HL-60/S4 treated with phorbol 12-myristate 13-acetate at 8.2 ng/mL for 4 days and 3 days (cell line): ENCODE measurements around the gene GGT1.
"Not testable (repeated sequence)": the region's sequence is repeated elsewhere in the genome, so short reads cannot be mapped to it uniquely, and the experiment has no call there.

Experiments used
- in situ Hi-C: fragments of 300-500 bp; cut with MboI; formaldehyde crosslinking; loops from 2 replicates; pipeline ENCODE4 v1.15.0; 2022; ENCODE audit warnings: low sequenced_read_pairs

Gene GGT1

GRCh38 chr22:24633231-24634023, 30.4 kb downstream of the GGT1 start:
- in situ Hi-C loops: not testable (repeated sequence)

DNA sequence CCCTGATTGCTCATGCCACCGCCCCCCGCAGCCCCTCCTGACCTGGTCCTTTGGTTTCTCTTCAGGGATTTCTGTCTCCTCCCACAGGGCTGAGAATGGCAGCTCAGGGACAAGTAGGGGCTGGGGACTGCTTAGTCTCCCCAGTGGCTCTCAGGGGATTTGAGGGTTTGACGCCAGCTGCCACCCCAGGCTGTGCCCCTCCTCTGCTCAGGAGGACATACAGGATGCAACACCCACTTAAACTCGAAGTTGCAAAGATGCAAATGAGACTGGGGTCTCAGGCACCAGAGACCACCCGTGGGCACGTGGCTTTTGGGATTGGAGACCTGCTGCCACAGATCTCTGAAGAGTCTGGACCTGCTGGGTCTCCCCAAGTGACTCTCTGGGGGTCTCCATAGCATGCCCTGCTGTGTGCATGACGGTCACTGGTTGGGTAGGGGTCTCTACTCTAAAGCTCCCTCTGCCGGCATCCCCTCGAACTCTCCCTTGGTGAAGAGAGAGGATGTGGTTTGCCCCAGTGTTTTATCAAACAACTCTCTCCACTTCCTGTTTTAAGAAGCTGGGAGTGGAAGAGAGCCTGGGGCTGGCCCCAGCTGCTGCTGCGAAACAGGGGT, 31.9 kb downstream of the GGT1 start:
- in situ Hi-C loops: not testable (repeated sequence)

- in situ Hi-C loops: not testable (repeated sequence)
Observed at GRCh38 chr22:24636513-24636912, 33.5 kb downstream of the GGT1 start.

DNA sequence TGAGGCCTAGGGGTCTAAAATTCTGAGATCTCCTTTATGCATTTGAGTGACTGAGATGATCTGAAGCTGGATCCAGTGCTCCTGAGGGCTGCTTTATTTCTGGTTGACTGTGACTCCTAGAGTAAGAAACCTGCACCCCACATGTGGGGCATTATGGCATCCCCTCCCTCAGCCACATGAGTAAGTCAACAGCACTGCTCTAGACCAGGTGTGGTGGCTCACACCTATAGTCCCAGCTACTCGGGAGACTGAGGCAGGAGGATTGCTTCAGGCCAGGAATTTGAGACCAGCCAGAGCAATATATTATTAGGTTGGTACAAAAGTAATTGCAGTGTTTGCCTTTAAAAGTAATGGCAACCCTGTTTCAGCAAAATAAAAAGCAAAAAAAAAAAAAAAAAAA, 39.3 kb downstream of the GGT1 start:
- in situ Hi-C loops: not testable (repeated sequence)

GRCh38 chr22:24644409-24644808, 41.4 kb downstream of the GGT1 start:
- in situ Hi-C loops: not testable (repeated sequence)

GRCh38 chr22:24645408-24646399, 42.7 kb downstream of the GGT1 start:
- in situ Hi-C loops: not testable (repeated sequence)

DNA sequence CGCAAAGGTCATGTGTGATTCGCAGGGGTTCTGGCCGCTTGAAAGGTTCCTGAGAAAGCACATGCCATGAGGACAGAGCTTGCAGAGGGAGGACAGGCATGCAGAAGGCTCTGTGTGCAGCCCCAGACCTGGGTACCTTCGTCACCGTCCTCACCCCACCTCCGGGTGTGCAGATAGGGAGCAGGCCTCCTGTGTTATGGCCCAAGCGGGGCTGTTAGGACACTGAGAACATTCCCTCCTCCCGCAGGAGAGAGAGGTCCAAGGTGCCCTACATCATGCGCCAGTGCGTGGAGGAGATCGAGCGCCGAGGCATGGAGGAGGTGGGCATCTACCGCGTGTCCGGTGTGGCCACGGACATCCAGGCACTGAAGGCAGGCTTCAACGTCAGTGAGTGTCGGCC, 43.8 kb downstream of the GGT1 start:
- in situ Hi-C loops: not testable (repeated sequence)

DNA sequence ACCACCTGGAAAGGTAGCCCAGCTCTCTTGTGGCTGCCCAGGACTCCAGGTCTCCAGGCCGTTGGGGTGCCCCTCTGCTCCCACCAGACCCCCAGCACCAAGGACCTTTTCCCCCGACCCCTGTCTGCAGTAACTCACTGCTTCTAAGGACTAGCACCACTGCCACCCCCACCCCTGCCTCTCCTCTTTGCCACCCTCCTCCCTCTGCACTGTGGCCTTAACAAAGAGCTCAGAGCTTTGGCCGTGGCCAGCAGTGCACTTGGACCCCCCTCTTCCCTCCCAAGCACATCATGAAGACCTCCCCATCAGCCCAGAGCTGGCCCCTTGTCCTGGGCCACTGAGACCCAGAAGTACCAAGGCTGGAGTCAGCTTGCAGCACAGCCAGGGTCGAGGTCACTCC, 46.4 kb downstream of the GGT1 start:
- in situ Hi-C loops: not testable (repeated sequence)

- in situ Hi-C loops: not testable (repeated sequence)
Observed at GRCh38 chr22:24650884-24651283, 47.9 kb downstream of the GGT1 start.

DNA sequence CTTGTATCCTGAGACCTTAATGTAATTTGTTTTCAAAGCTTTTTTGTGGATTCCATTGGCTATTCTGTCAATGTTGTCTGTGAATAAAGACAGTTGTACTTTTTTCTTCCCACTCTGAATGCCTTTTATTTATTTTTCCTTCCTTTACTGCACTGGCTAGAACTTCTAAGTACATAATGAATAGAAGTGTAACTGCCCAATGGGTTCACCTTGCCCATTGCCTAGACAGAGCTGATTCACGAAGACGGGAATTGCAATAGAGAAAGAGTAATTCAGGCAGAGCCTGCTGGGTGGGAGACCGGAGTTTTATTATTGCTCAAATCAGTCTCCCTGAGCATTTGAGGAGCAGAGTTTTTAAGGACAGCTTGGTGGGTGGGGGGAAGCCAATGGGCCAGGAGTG, 62.4 kb downstream of the GGT1 start:
- in situ Hi-C loops: not testable (repeated sequence)

GRCh38 chr22:24667904-24668303, 64.9 kb downstream of the GGT1 start:
- in situ Hi-C loops: not testable (repeated sequence)

DNA sequence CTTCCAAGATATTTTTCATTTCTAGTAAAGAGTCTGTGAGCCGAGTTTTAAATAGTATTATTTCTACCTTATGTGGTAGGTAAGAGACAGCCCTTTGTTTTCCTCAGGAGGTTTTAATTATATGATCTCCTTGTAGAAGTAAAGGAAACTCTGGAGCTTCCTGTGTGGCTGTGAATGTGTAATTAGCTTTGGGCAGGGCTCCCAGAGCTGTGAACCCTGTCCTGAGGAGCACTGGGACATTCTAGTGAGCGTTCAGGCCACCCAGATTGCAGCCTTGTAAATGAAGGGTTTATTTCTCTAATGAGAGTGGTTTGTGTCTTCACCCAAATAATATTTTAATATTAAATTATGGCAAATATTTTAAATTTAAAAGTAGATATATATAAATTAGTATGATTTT, 69.5 kb downstream of the GGT1 start:
- in situ Hi-C loops: not testable (repeated sequence)
